AG09309 (cell line): ENCODE measurements around the gene SLC16A8.

ENCODE experiments used
- DNase-seq: peaks from one replicate; pipeline ENCODE4 v3.0.0-alpha.2; 2010; ENCODE audit warnings: low read depth
- H3K4me3 ChIP-seq: 2 replicates; pipeline ENCODE4 v1.5.1; 2011; ENCODE audit warnings: mild to moderate bottlenecking, low read depth, low read length, moderate library complexity; ENCODE audit not compliant: control insufficient read depth
- TF ChIP-seq, protein P1 (sequence below): IDR thresholded peaks from 2 replicates; pipeline ENCODE4 v1.5.1; 2011; ENCODE audit warnings: mild to moderate bottlenecking, low read depth, low read length, inconsistent platforms; ENCODE audit not compliant: insufficient read depth, control insufficient read depth; ENCODE audit errors: missing control alignments

The SLC16A8 gene

DNA sequence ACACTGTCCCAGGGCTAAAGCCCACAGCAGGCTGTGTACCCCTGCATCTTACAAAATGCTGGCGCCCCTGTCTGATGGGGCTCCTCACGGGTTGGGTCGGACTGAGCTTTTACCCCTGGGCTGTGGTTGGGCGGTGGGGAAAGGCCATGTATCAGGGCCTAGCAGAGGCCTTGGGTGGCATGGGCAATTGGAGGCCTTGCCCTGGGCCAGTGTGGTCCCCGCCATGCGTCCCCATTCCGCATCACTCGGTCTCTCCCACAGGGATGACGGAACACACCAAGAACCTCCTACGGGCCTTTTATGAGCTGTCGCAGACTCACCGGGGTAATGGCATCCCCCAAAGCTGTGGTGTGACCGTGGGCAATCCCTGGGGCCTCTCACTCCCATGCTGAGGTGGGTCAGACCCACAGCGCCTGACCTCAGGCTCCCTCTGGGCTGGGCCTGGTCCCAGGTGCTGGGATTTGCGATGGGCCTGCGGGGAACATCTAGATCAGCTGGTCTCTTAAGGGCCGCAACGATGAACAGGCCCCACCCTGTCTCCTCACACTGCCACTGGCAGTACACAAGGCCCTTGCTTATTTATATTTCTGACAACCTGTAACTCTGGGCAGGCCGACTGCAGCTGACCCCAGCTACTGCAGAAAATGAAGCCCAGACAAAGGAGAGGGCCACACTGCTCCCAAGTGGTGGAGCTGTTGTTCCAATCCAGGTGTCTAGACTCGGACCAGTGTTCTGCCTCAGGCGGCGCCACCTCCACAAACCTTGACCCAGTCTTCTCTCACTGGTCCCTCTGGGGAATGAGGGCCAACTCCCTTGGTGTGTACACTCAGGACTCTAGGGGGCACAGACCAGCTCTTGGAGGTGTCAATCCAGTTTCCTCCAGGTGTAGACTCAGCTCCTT, 12.3 kb downstream of the SLC16A8 start:
- no peak for DNase-seq
- TF ChIP-seq, protein P1, sequence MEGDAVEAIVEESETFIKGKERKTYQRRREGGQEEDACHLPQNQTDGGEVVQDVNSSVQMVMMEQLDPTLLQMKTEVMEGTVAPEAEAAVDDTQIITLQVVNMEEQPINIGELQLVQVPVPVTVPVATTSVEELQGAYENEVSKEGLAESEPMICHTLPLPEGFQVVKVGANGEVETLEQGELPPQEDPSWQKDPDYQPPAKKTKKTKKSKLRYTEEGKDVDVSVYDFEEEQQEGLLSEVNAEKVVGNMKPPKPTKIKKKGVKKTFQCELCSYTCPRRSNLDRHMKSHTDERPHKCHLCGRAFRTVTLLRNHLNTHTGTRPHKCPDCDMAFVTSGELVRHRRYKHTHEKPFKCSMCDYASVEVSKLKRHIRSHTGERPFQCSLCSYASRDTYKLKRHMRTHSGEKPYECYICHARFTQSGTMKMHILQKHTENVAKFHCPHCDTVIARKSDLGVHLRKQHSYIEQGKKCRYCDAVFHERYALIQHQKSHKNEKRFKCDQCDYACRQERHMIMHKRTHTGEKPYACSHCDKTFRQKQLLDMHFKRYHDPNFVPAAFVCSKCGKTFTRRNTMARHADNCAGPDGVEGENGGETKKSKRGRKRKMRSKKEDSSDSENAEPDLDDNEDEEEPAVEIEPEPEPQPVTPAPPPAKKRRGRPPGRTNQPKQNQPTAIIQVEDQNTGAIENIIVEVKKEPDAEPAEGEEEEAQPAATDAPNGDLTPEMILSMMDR: no peak
- no peak overlapping the region for H3K4me3 ChIP-seq

DNA sequence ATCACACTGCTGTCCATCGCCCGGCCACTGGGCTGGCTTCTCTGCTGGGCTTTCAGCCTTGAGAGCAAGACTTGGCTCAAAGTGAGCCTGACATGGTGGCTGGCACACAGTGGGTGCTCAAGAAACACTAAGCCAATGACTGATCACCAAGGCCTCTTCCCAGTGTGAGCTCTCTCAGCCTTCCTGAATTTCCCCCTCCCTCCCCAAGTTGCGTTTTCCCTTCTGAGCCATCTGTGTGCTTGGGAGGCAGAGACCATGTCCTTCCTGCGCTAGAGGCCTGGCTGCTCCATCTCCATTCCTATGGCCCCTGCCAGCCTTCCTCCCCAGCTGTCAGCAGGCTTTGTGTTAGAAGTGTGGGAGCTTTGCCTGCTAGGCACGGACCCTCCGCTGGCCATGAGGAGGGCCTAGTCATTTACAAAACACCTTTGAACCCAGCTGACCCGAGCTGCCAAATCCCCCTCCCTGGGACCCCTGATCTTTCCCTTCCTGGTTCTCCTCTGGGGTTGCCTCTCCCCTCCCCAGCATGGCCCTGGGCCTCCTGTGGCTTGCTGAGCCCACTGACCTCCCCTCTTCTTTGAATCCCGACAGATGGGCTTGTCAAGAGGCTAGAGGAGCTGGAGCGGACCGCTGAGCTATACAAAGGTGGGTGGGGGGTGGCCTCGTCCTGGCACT, 13.6 kb downstream of the SLC16A8 start:
- no peak for DNase-seq
- H3K4me3 ChIP-seq: no peak overlapping the region
- TF ChIP-seq, protein P1: no peak

- peak; percentile 89 for DNase-seq
- no peak overlapping the region; the same call in 1 of the 2 replicates for H3K4me3 ChIP-seq
- TF ChIP-seq, protein P1: peak; percentile 90
These were observed 14.4 kb downstream of the SLC16A8 start for GRCh38 chr22:38069372-38070249.

DNA sequence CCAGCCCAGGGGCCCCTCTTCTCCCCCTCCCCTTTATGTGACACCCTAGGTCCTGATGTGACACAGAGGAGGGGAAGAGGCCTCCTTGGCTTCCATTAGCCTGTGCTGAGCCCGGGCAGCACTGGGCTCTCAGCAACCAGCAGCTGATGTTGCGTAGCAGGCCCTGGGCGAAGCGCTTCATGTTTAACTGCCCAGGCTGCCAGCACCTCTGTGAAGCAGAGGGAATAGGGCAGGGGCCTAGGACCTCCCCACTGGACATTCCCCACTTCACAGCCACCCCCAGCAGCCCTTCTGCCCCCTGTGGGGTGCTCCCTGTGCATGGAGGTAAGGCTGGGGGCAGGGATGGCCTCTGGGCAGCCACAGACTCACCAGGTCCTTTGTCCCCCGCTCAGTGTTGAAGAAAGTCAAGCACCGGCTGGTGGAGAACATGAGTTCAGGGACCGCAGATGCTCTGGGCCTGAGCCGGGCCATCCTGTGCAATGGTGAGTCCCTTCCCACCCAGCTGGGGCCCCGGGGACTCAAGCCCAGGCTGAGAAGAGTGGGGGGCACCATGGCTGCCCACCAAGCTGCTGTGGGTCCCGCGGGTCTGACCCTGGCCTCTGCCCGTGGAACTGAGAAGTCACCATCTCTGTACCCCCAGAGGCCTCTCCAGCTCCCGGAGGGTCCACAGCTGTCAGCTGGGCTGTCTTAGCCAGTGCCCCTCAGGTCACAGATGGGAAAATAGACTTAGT, 15.2 kb downstream of the SLC16A8 start:
- H3K4me3 ChIP-seq: no peak overlapping the region
- DNase-seq: no peak
- TF ChIP-seq, protein P1: no peak

- no peak for DNase-seq
- TF ChIP-seq, protein P1: no peak
- no peak overlapping the region for H3K4me3 ChIP-seq
These were observed 16.1 kb downstream of the SLC16A8 start for GRCh38 chr22:38067761-38068360.
